CD4-positive, CD25-positive, alpha-beta regulatory T cell (primary cell): ENCODE results near the gene DLGAP4. TPM values are rescaled to one million over a fixed set of nuclear protein-coding genes. Genes with fewer than 3 reads are reported as not detected.
A peak's percentile ranks its signal among the peaks of the same experiment; 100 is the strongest.
"Not testable (repeated sequence)": the region's sequence is repeated elsewhere in the genome, so short reads cannot be mapped to it uniquely, and the experiment has no call there.

Source experiments
- ATAC-seq, 2 donors: fragments of 150-1000 bp; cut with Tn5 transposase; one replicate each; pipeline ENCODE4 v1.10.0; 2021; ENCODE audit warnings: low read depth in 2 of 2, moderate number of reproducible peaks in 2 of 2, moderate library complexity in 1 of 2
- DNase-seq, 3 donors: peaks; one replicate each; pipeline versions ENCODE4 v3.0.0 to v3.0.0-alpha.2; 2012 to 2022; ENCODE audit warnings: mixed read lengths in 1 of 3
- H3K27ac ChIP-seq: one replicate; pipeline ENCODE4 v1.7.0; 2013; ENCODE audit warnings: mild to moderate bottlenecking, low read length; ENCODE audit not compliant: insufficient read depth, poor library complexity, severe bottlenecking
- H3K27me3 ChIP-seq: one replicate; pipeline ENCODE4 v1.7.0; 2013; ENCODE audit warnings: low read length; ENCODE audit not compliant: control insufficient read depth, insufficient read depth
- H3K36me3 ChIP-seq: one replicate; pipeline ENCODE4 v1.7.0; 2013; ENCODE audit warnings: mild to moderate bottlenecking, low read length, moderate library complexity; ENCODE audit not compliant: control insufficient read depth, insufficient read depth
- H3K4me1 ChIP-seq: 2 replicates; pipeline ENCODE4 v1.7.0; 2013; ENCODE audit warnings: mild to moderate bottlenecking, low read length; ENCODE audit not compliant: insufficient read depth, control insufficient read depth, poor library complexity, severe bottlenecking
- H3K4me3 ChIP-seq: one replicate; pipeline ENCODE4 v1.7.0; 2013; ENCODE audit warnings: low read depth, mild to moderate bottlenecking, low read length, moderate library complexity
- H3K9me3 ChIP-seq, 2 experiments: 1 replicate in 1 of 2; 2 replicates in 1 of 2; pipeline ENCODE4 v1.7.0; 2013; ENCODE audit warnings: low read length in 2 of 2, mild to moderate bottlenecking in 1 of 2, moderate library complexity in 1 of 2; ENCODE audit not compliant: control insufficient read depth in 2 of 2
- H3K27ac Mint-ChIP-seq, 3 donors: one replicate each; pipeline ENCODE4 v1.8.0; 2020 to 2022; ENCODE audit warnings: mild to moderate bottlenecking in 3 of 3, mixed read lengths in 3 of 3, moderate library complexity in 2 of 3
- H3K27me3 Mint-ChIP-seq: one replicate; pipeline ENCODE4 v1.8.0; 2022; ENCODE audit warnings: mild to moderate bottlenecking, mixed read lengths
- H3K36me3 Mint-ChIP-seq: one replicate; pipeline ENCODE4 v1.8.0; 2020; ENCODE audit warnings: mixed read lengths
- H3K4me1 Mint-ChIP-seq, 4 donors: one replicate each; pipeline ENCODE4 v1.8.0; 2020 to 2022; ENCODE audit warnings: mixed read lengths in 4 of 4, mild to moderate bottlenecking in 1 of 4
- H3K4me3 Mint-ChIP-seq, 4 donors: one replicate each; pipeline ENCODE4 v1.8.0; 2020 to 2022; ENCODE audit warnings: mild to moderate bottlenecking in 4 of 4, mixed read lengths in 4 of 4, moderate library complexity in 3 of 4
- H3K9me3 Mint-ChIP-seq, 7 donors: one replicate each; pipeline ENCODE4 v1.8.0; 2020 to 2022; ENCODE audit warnings: mixed read lengths in 7 of 7, mild to moderate bottlenecking in 3 of 7, moderate library complexity in 2 of 7
- polyA plus RNA-seq, 4 donors: library from polyadenylated mRNA; unstranded; fragments of 300-500 nt; fragmentation: Illumina TruSeq; gene quantifications; one replicate each; pipeline ENCODE4 v1.2.3, GENCODE V29; 2021
- total RNA-seq: library from RNA; stranded (reverse); gene quantifications from one replicate; pipeline ENCODE4 v1.2.3, GENCODE V29; 2022

Gene DLGAP4
- total and polyA plus RNA-seq, 5 donors from 2014 or later: 10.8 to 43.5 (median 14.7) TPM

DNA sequence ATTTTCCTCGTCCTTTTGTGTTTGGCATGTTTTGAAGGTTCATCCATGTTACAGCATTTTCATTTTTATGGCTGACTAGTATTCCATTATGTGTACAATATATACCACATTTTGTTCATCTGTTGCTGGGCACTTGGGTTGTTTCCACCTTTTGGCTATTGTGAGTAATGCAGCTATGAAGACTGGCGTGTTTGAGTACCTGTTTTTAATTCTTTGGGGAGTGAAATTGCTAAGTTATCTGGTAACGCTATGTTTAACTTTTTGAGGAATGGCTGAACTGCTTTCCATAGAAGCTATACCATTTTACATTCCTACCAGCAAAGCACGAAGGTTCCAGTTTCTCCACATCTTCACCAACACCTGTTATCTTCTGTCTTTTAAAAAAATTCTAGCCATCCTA is 198.2 kb downstream of the DLGAP4 start:
- ATAC-seq (no peak), DNase-seq (no peak)
- H3K27me3 ChIP-seq: no peaks in the 10 kb centered on the region
- Mint-ChIP-seq H3K27me3 (no peaks in the 10 kb centered on the region), H3K27ac (peak overlapping the region in 1 of 3 donors; percentile 79), H3K9me3 (no peaks in the 10 kb centered on the region), H3K36me3 (peaks cover 22% of the 10 kb centered on the region), H3K4me1 (peaks cover 14 to 32% (median 23%) of the 10 kb centered on the region in 4 donors), H3K4me3 (no peak overlapping the region)
- peaks cover 11% of the 10 kb centered on the region for H3K4me1 ChIP-seq
- no peaks in the 10 kb centered on the region for H3K9me3 ChIP-seq
- no peak overlapping the region for H3K4me3 ChIP-seq
- no peak overlapping the region for H3K27ac ChIP-seq
- H3K36me3 ChIP-seq: peaks cover 29% of the 10 kb centered on the region

DNA sequence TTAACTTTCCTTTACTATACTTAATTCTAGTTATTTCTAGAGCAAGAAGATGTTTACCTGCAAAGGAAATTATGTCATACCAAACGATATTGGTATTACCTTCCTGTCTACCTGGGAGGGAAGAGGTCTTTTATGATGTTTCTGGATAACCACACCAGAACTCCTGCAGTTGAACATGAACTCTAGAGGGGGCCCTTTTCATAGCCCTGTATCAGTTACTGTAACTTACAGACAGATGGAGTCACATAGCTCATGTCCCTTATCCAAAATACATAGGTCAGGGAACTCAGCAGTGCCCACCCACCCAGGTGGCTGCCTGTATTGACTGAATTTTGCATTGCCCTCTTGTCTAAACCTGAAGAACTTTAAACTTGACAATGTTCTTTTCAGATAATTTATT is 200.1 kb downstream of the DLGAP4 start:
- DNase-seq: peak in 2 of 3 donors; percentile 26 to 44
- Mint-ChIP-seq H3K36me3 (peaks cover 21% of the 10 kb centered on the region), H3K4me3 (no peak overlapping the region), H3K27me3 (no peaks in the 10 kb centered on the region), H3K27ac (peak overlapping the region in 2 of 3 donors; percentile 22 to 52), H3K9me3 (no peaks in the 10 kb centered on the region), H3K4me1 (peaks cover 14 to 27% (median 19%) of the 10 kb centered on the region in 4 donors)
- H3K27ac ChIP-seq: no peak overlapping the region
- no peaks in the 10 kb centered on the region for H3K27me3 ChIP-seq
- H3K9me3 ChIP-seq: no peaks in the 10 kb centered on the region
- H3K4me3 ChIP-seq: no peak overlapping the region
- peak; percentile 37 to 67 for ATAC-seq
- peaks cover 10% of the 10 kb centered on the region for H3K4me1 ChIP-seq
- peaks cover 24% of the 10 kb centered on the region for H3K36me3 ChIP-seq

DNA sequence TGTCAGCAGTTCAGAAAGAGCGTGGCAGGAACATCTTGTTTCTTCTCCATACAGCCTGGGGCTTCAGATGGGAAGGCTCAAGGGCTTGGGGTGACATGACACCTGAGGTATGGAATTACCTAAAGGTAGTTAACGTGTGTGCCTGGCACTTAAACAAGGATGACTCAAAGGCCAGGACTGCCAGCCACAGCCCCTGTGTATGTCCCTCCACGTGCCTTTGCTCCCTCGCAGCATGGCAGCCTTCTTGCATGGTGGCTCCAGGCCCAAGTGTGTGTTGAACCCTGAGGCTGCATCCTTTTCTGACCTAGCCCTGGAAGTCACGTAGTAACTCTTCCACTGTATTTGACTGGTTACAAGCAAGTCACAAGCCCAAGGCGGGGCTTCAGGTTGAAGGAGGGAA is 201.6 kb downstream of the DLGAP4 start:
- H3K4me1 ChIP-seq: no peaks in the 10 kb centered on the region
- no peak for DNase-seq
- Mint-ChIP-seq H3K4me1 (peaks cover 6 to 17% (median 14%) of the 10 kb centered on the region in 4 donors), H3K9me3 (no peaks in the 10 kb centered on the region), H3K4me3 (no peak overlapping the region), H3K36me3 (peaks cover 26% of the 10 kb centered on the region), H3K27me3 (no peaks in the 10 kb centered on the region), H3K27ac (no peak overlapping the region)
- no peak overlapping the region for H3K27ac ChIP-seq
- no peak for ATAC-seq
- H3K9me3 ChIP-seq: no peaks in the 10 kb centered on the region
- H3K4me3 ChIP-seq: no peak overlapping the region
- no peaks in the 10 kb centered on the region for H3K27me3 ChIP-seq
- peaks cover 28% of the 10 kb centered on the region for H3K36me3 ChIP-seq

DNA sequence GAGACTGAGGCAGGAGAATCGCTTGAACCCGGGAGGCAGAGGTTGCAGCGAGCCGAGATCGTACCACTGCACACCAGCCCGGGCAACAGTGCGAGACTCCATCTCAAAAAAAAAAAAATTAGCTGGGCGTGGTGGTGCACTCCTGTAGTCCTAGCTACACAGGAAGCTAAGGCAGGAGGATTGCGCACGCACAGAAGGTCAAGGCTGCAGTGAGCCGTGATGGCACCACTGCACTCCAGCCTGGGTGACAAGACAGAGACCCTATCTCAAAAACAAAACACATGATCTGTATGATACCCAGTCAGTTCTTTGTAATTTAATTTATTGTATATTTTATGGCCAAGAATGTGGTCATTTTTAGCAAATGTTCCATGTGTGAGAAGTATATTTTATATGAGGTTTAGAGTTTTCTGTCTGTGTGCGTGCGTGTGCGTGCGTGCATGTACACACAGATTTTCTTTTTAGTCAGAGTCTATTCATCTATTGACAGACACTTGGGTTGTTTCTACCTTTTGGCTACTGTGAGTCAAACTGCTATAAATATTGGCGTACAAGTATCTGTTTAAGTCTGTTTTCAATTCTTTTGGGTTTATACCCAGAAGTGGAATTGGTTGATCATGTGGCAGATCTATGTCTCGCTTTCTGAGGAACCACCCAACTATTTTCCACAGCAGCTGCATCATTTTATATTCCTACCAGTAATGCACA is 213.0 kb downstream of the DLGAP4 start:
- ATAC-seq (no peak), DNase-seq (peak in 1 of 3 donors; percentile 18)
- H3K36me3 Mint-ChIP-seq: peaks cover 21% of the 10 kb centered on the region
- H3K4me1 Mint-ChIP-seq: peaks cover 2 to 15% (median 9%) of the 10 kb centered on the region in 4 donors
- no peaks in the 10 kb centered on the region for H3K27me3 Mint-ChIP-seq
- peak overlapping the region in 1 of 3 donors; percentile 25 for H3K27ac Mint-ChIP-seq
- no peak overlapping the region for H3K4me3 Mint-ChIP-seq
- H3K36me3 ChIP-seq: peaks cover 12% of the 10 kb centered on the region
- H3K27me3 ChIP-seq: no peaks in the 10 kb centered on the region
- H3K9me3 ChIP-seq: no peaks in the 10 kb centered on the region
- no peak overlapping the region for H3K4me3 ChIP-seq
- H3K4me1 ChIP-seq: no peaks in the 10 kb centered on the region
- no peaks in the 10 kb centered on the region for H3K9me3 Mint-ChIP-seq
- no peak overlapping the region for H3K27ac ChIP-seq

DNA sequence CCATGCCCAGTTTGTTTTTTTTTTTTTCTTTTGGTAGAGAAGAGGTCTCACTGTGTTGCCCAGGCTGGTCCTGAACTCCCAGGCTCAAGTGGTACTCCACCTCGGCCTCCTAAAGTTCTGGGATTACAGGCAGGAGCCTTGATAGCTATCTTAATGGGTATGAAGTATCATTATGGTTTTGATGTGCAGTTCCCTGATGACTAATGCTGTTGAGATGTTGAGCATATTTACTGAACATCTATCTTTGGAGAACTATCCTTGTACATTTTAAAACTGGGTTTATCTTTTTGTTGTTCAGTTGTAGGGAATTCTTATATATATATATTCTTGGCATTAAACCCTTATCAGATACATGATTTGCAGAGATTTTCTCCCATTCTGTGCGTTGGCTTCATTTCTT is 213.8 kb downstream of the DLGAP4 start:
- no peak overlapping the region for H3K4me3 ChIP-seq
- H3K9me3 ChIP-seq: no peaks in the 10 kb centered on the region
- Mint-ChIP-seq H3K4me3 (no peak overlapping the region), H3K27ac (peak overlapping the region in 2 of 3 donors; percentile 25 to 54), H3K36me3 (peaks cover 19% of the 10 kb centered on the region), H3K27me3 (no peaks in the 10 kb centered on the region), H3K9me3 (no peaks in the 10 kb centered on the region), H3K4me1 (peaks cover 0 to 15% (median 8%) of the 10 kb centered on the region in 4 donors)
- H3K27me3 ChIP-seq: no peaks in the 10 kb centered on the region
- peaks cover 15% of the 10 kb centered on the region for H3K36me3 ChIP-seq
- DNase-seq: no peak
- ATAC-seq: no peak
- no peaks in the 10 kb centered on the region for H3K4me1 ChIP-seq
- H3K27ac ChIP-seq: no peak overlapping the region

DNA sequence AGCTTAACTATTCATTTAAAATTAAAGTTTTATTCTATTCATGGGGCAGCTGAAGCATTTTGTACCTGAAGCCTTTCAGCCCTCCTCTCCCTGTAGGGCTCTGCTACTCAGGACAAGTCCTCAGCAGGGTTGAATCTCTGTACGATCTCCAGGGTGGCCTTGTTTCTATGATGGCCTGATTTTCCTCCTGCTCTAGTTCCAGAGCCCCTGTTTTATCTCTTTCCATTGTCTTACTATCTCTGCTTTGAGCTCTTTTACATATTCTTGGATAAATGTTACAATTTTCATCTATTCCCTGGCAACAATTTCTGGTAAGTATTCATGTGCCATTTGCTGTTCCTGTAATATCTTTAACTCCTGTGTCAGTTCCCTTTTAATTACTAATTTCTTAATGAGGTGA is 215.4 kb downstream of the DLGAP4 start:
- peaks cover 0 to 15% (median 8%) of the 10 kb centered on the region in 4 donors for H3K4me1 Mint-ChIP-seq
- no peak for DNase-seq
- H3K27ac ChIP-seq: no peak overlapping the region
- H3K9me3 ChIP-seq: no peaks in the 10 kb centered on the region
- no peaks in the 10 kb centered on the region for H3K9me3 Mint-ChIP-seq
- H3K27me3 ChIP-seq: no peaks in the 10 kb centered on the region
- no peaks in the 10 kb centered on the region for H3K4me1 ChIP-seq
- peaks cover 19% of the 10 kb centered on the region for H3K36me3 Mint-ChIP-seq
- H3K4me3 ChIP-seq: no peak overlapping the region
- H3K4me3 Mint-ChIP-seq: no peak overlapping the region
- no peaks in the 10 kb centered on the region for H3K27me3 Mint-ChIP-seq
- no peak for ATAC-seq
- H3K36me3 ChIP-seq: peaks cover 25% of the 10 kb centered on the region
- H3K27ac Mint-ChIP-seq: peak overlapping the region in 2 of 3 donors; percentile 37 to 55

DNA sequence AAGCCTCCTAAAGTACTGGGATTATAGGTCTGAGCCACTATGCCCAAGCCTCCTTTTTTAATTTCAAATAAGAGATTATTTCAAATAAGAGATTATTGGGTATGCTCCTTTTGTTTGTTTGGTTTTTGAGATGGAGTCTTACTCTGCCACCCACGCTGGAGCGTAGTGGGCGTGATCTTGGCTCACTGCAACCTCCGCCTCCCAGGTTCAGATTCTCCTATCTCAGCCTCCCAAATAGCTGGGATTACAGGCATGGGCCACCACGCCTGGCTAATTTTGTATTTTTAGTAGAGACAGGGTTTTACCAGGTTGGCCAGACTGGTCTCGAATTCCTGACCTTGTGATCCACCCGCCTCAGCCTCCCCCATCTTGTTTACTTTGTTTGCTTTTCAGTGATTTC is 216.3 kb downstream of the DLGAP4 start:
- Mint-ChIP-seq H3K36me3 (peaks cover 27% of the 10 kb centered on the region), H3K4me1 (peaks cover 0 to 15% (median 8%) of the 10 kb centered on the region in 4 donors), H3K27ac (peak overlapping the region in 1 of 3 donors; percentile 65)
- not testable (repeated sequence) for H3K27ac ChIP-seq, H3K4me3 Mint-ChIP-seq, H3K27me3 ChIP-seq, H3K9me3 ChIP-seq, H3K4me1 ChIP-seq, DNase-seq, ATAC-seq, H3K27me3 Mint-ChIP-seq, H3K4me3 ChIP-seq, H3K9me3 Mint-ChIP-seq
- peaks cover 30% of the 10 kb centered on the region for H3K36me3 ChIP-seq

DNA sequence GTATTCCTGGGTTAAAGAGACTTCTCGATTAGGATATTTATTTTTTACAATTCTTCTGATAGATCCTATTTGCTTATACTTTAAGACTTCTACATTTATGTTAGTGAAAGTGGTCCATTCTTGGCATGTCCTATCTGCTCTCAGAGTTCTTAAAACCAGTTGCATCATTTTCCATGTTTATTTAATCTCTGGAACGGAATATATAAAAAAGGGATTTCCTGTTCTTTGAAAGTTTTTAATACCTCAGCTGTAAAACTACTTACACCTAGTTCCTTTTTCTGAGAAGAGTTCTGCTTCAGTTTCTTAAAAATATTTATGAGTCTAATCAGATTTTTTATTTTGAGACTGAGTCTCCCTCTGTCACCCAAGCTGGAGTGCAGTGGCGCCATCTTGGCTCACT is 217.2 kb downstream of the DLGAP4 start:
- ATAC-seq (no peak), DNase-seq (no peak)
- H3K4me1 ChIP-seq: no peaks in the 10 kb centered on the region
- H3K9me3 ChIP-seq: no peaks in the 10 kb centered on the region
- peaks cover 32% of the 10 kb centered on the region for H3K36me3 ChIP-seq
- no peaks in the 10 kb centered on the region for H3K27me3 ChIP-seq
- Mint-ChIP-seq H3K27me3 (no peaks in the 10 kb centered on the region), H3K4me3 (no peak overlapping the region), H3K27ac (peak overlapping the region in 2 of 3 donors; percentile 38 to 65), H3K9me3 (no peaks in the 10 kb centered on the region), H3K4me1 (peaks cover 0 to 12% (median 8%) of the 10 kb centered on the region in 4 donors), H3K36me3 (peaks cover 22% of the 10 kb centered on the region)
- no peak overlapping the region for H3K27ac ChIP-seq
- H3K4me3 ChIP-seq: no peak overlapping the region
